HFF-Myc (cell line): ENCODE results near the gene TMEM59.

Source experiments
- DNase-seq: peaks from one replicate; pipeline ENCODE4 v3.0.0-alpha.2; 2011; ENCODE audit warnings: low read depth; ENCODE audit errors: extremely low read depth
- H3K4me3 ChIP-seq: replicated peaks from 2 replicates; pipeline ENCODE4 v1.5.1; 2011; ENCODE audit warnings: low read depth, mild to moderate bottlenecking, control low read depth, low read length
- TF ChIP-seq, protein P1 (sequence below): IDR thresholded peaks from 2 replicates; pipeline ENCODE4 v1.5.1; 2012; ENCODE audit warnings: mild to moderate bottlenecking, low read depth, low read length, control low read depth; ENCODE audit errors: missing control alignments

TMEM59 gene

DNA sequence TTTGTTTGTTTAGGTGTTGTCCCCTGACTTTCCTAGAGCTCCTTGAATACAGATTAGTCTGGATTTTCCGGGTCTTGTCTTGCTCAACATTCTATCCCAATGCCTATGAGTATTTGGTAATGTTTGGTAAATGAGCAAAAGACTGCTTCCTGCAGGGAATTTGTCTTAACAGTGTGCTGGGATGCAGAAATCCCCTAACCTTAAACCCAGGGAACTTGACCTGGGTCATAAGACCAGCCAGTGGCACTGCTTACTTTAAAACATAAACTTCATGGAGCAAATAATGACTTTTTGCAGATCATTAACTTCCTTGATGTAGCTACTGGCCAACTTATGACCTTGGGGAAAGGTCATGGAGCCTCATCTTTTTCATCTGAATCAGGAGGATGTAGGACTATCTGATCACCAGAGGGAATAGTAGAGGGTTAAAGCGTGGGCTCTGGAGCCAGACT, 27.6 kb upstream of the TMEM59 start:
- no peak for DNase-seq
- TF ChIP-seq, protein P1, sequence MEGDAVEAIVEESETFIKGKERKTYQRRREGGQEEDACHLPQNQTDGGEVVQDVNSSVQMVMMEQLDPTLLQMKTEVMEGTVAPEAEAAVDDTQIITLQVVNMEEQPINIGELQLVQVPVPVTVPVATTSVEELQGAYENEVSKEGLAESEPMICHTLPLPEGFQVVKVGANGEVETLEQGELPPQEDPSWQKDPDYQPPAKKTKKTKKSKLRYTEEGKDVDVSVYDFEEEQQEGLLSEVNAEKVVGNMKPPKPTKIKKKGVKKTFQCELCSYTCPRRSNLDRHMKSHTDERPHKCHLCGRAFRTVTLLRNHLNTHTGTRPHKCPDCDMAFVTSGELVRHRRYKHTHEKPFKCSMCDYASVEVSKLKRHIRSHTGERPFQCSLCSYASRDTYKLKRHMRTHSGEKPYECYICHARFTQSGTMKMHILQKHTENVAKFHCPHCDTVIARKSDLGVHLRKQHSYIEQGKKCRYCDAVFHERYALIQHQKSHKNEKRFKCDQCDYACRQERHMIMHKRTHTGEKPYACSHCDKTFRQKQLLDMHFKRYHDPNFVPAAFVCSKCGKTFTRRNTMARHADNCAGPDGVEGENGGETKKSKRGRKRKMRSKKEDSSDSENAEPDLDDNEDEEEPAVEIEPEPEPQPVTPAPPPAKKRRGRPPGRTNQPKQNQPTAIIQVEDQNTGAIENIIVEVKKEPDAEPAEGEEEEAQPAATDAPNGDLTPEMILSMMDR = no peak
- no peak overlapping the region for H3K4me3 ChIP-seq

DNA sequence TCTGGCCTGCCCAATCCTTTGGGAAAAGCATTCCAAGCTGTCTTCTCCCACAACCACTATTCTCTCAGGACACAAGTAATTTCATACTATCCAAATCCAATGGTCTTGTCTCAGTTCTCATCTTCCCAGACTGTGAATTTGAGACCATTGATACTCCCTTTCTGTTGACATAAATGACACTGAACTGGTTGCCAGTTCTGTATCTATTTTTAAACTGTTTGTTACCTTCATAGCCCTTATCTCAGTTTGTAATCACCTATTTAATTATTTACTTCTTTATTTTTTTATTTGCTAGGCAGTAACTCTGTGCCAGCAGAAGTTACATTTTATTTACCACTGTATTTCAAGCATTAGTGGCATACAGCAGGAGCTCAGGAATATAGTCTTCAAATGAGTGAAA, 24.4 kb upstream of the TMEM59 start:
- TF ChIP-seq, protein P1 = no peak
- no peak for DNase-seq

DNA sequence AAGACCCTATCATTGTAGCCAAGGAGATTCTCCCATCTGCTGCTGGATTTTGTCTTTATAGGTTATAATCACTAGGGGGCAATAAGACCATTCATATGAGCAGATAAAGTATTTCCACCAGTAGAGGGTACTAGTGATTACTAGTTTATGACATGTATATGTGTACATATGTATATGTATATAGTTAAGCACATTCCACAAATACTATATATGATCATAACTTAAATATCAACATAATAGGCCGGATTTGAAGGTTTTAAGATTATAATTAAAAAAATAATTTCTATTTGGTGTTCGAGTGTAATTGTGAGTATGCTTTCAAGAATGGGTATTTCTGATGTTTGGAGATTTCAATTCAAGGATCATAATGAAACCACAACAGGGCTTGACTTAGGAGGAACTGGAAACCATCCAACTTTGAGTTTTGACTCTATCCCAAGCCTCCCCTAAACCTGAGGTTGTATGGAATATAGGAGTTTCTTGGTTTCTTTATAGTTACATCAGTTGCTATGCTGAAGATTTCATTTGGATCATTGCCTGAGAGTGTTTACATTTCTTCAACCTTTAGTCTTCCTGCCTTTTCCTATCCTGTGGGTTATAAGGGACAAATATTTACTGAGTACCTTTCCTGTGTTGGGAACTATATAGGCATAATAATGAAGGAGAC, 17.3 kb upstream of the TMEM59 start:
- peak; percentile 39 for DNase-seq
- TF ChIP-seq, protein P1 = peak; percentile 58
- no peak overlapping the region for H3K4me3 ChIP-seq

More for the DNA sequence above, 24.4 kb upstream of the TMEM59 start:
- H3K4me3 ChIP-seq = no peak overlapping the region

DNA sequence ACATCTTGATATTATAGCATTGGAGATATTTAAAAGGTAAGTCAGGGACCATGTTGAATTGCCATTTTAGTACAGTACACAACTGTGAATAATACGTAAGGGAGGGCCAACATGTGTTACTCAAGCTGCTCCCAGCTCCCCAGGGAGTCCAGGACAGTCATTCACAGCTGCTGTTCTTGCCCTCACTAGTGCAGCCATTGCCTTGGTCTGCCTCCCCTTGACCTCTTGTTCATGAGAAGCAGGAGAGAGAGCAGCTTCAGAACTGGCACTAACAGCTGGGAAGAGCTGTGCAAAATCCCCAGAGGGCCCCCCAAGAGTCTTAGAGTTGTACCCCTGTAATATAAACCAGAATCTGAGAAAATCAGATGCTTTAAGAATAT, 16.8 kb upstream of the TMEM59 start:
- DNase-seq = no peak
- H3K4me3 ChIP-seq = no peak overlapping the region
- TF ChIP-seq, protein P1 = no peak

DNA sequence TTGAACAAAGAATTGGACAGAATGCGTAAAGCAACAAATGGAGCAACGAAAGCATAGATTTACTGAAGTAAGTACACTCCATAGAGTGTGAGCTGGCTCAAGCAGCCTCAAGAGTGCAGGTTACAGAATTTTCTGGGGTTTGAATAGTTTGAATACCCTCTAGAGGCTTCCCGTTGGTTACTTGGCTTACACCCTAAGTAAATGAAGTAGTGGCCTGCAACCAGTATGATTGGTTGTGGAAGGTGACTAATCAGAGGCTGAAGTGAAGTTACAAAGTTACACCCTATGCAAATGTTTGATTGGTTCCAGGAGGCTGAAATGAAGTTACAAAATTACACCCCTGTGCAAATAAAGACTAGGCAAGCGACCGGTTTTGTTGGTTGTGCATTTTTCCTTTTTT, 11.3 kb upstream of the TMEM59 start:
- H3K4me3 ChIP-seq = no peak overlapping the region
- no peak for DNase-seq
- TF ChIP-seq, protein P1 = no peak

DNA sequence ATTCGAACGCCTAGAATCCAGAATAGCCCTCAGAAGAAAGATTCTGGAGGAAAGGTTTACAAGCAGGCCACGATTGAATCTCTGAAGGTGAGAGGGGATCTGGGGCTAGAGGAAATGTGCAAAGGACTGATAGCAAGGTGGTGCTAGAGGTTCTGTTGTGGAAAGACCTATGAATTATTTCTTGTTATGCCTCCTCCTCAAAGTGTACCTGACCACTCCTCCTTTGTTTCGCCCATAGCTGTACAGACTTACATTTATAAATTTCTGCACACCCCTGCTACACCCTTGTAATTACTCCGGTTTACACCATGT, 1.4 kb upstream of the TMEM59 start:
- peak overlapping the region; percentile 98 for H3K4me3 ChIP-seq
- DNase-seq = no peak
- TF ChIP-seq, protein P1 = no peak
